Lung (tissue), 12 donors: ENCODE measurements around the gene TREM2. TPM values are rescaled to one million over a fixed set of nuclear protein-coding genes. Genes with fewer than 3 reads are reported as not detected.

Experiments
- ATAC-seq: fragments of 200-7000 bp; cut with Tn5 transposase; one replicate; pipeline ENCODE4 v1.9.1; 2020; ENCODE audit warnings: moderate number of reproducible peaks; ENCODE audit not compliant: insufficient read depth, low FRiP score
- DNase-seq, 3 donors: peaks; one replicate each; pipeline ENCODE4 v3.0.0-alpha.2; 2013 to 2017
- H3K27ac ChIP-seq, 2 donors: one replicate each; pipeline ENCODE4 v1.5.1; 2013; ENCODE audit warnings: mild to moderate bottlenecking in 2 of 2, moderate library complexity in 2 of 2, control low read depth in 1 of 2, inconsistent platforms in 1 of 2, low read depth in 1 of 2, low read length in 1 of 2
- H3K27me3 ChIP-seq, 3 donors: one replicate each; pipeline ENCODE4 v1.5.1; 2013; ENCODE audit warnings: low read length in 2 of 3; ENCODE audit not compliant: control insufficient read depth in 3 of 3, insufficient read depth in 3 of 3
- H3K36me3 ChIP-seq, 4 donors: one replicate each; pipeline ENCODE4 v1.5.1; 2013; ENCODE audit warnings: low read length in 4 of 4, mild to moderate bottlenecking in 1 of 4, moderate library complexity in 1 of 4; ENCODE audit not compliant: control insufficient read depth in 4 of 4, insufficient read depth in 4 of 4
- H3K4me1 ChIP-seq, 5 donors: one replicate each; pipeline ENCODE4 v1.5.1; 2013; ENCODE audit warnings: low read length in 5 of 5, mild to moderate bottlenecking in 2 of 5, moderate library complexity in 1 of 5; ENCODE audit not compliant: control insufficient read depth in 5 of 5, insufficient read depth in 5 of 5
- H3K4me3 ChIP-seq: one replicate; pipeline ENCODE4 v1.5.1; 2013; ENCODE audit warnings: mild to moderate bottlenecking, control low read depth, moderate library complexity
- H3K9ac ChIP-seq, 2 donors: one replicate each; pipeline ENCODE4 v1.5.1; 2013; ENCODE audit warnings: low read length in 2 of 2, control low read depth in 1 of 2; ENCODE audit not compliant: insufficient read depth in 1 of 2
- H3K9me3 ChIP-seq, 4 donors: one replicate each; pipeline ENCODE4 v1.5.1; 2013; ENCODE audit warnings: low read length in 3 of 4, mild to moderate bottlenecking in 1 of 4, moderate library complexity in 1 of 4; ENCODE audit not compliant: control insufficient read depth in 4 of 4, insufficient read depth in 3 of 4
- CTCF ChIP-seq: IDR thresholded peaks from 2 replicates; pipeline ENCODE4 v1.5.1; 2012; ENCODE audit warnings: mild to moderate bottlenecking; ENCODE audit errors: control extremely low read depth, extremely low read depth
- WGBS, 2 donors: extraction: QIAGEN DNeasy Blood & Tissue Kit; methylation state at CpG; one replicate each; pipeline ENCODE4 v1.1.7; 2013; 5-methylcytosine and 5-hydroxymethylcytosine counted together
- polyA plus RNA-seq, 2 donors: library from polyadenylated mRNA; stranded (reverse); fragments of 200-250 nt; gene quantifications; one replicate each; pipeline ENCODE4 v1.2.1, GENCODE V29; 2013
- total RNA-seq, 2 donors: library from RNA; depleted of rRNA in 1 of 2; stranded (reverse); fragments of >200 nt in 1 of 2; gene quantifications; one replicate each; pipeline ENCODE4 v1.2.1, GENCODE V29; 2014 to 2021
- donor health status: control.
- donor health status: control.
- donor health status: Bipolar disorder and iron deficiency.
- donor health status: healthy.
- donor health status: DM: yes; HTN: yes; CAD: no.

Gene TREM2
- total and polyA plus RNA-seq, 4 donors: 1.6 to 48.0 (median 9.1) TPM

- Histone ChIP-seq H3K36me3 (no peaks in the 10 kb centered on the region), H3K27ac (no peak overlapping the region), H3K9ac (no peak overlapping the region), H3K4me1 (peaks cover 0 to 2% (median 0%) of the 10 kb centered on the region in 5 donors), H3K27me3 (no peaks in the 10 kb centered on the region), H3K4me3 (no peak overlapping the region), H3K9me3 (peaks cover 0 to 6% (median 0%) of the 10 kb centered on the region in 4 donors)
- 84 to 91% methylated on average over 1 of the region's 1 CpG for WGBS, 2 donors
- ATAC-seq: no peak
- no peak for TF ChIP-seq CTCF
- no peak for DNase-seq
These were observed 41.2 kb upstream of the TREM2 start for GRCh38 chr6:41204156-41204555.

GRCh38 chr6:41201764-41202173, 38.9 kb upstream of the TREM2 start:
- 31 to 49% methylated on average over 8 of the region's 8 CpGs for WGBS, 2 donors
- H3K36me3 ChIP-seq: no peaks in the 10 kb centered on the region
- no peak overlapping the region for H3K9ac ChIP-seq
- DNase-seq (no peak), ATAC-seq (no peak)
- H3K27me3 ChIP-seq: peaks cover 0 to under 1% (median 0%) of the 10 kb centered on the region in 3 donors
- H3K9me3 ChIP-seq: no peaks in the 10 kb centered on the region
- peaks cover 0 to 2% (median 0%) of the 10 kb centered on the region in 5 donors for H3K4me1 ChIP-seq
- H3K27ac ChIP-seq: no peak overlapping the region
- no peak overlapping the region for H3K4me3 ChIP-seq
- no peak for TF ChIP-seq CTCF

GRCh38 chr6:41200901-41201763, 38.2 kb upstream of the TREM2 start, which contains the start of gene TREML2:
Gene TREML2, minus strand, starts transcription at chr6:41201149. Its CDS starts 141 bp downstream, at chr6:41201008.
- 44 to 57% methylated on average over 12 of the region's 12 CpGs for WGBS, 2 donors
- DNase-seq (no peak), ATAC-seq (peak; percentile 63)
- no peaks in the 10 kb centered on the region for H3K36me3 ChIP-seq
- no peak for TF ChIP-seq CTCF
- no peak within 1 kb of the TSS for H3K4me3 ChIP-seq
- peaks cover 0 to 2% (median 0%) of the 10 kb centered on the region in 5 donors for H3K4me1 ChIP-seq
- H3K27me3 ChIP-seq: peaks cover 0 to 6% (median 0%) of the 10 kb centered on the region in 3 donors
- H3K9ac ChIP-seq: no peak within 1 kb of the TSS
- peak within 1 kb of the TSS in 1 of 2 donors; percentile 78 for H3K27ac ChIP-seq
- H3K9me3 ChIP-seq: no peaks in the 10 kb centered on the region
